Measurements from ENCODE around the gene GPR25.

GPR25 gene

GRCh38 chr1:200862713-200863415 lies 9.9 kb upstream of the GPR25 start:
- TF ChIP-seq CTCF (IDR thresholded peaks at IDR 0.05; ENCODE audit: low read depth, low read length): no peak
- no peak for DNase-seq (ENCODE audit: extremely low read depth, low read depth)

- TF ChIP-seq CTCF (IDR thresholded peaks at IDR 0.05; ENCODE audit: low read depth, low read length): no peak
These were observed 6.7 kb upstream of the GPR25 start for GRCh38 chr1:200866116-200866515.

GRCh38 chr1:200866521-200866920 lies 6.3 kb upstream of the GPR25 start:
- DNase-seq (ENCODE audit: extremely low read depth, low read depth): no peak
- no peak for TF ChIP-seq CTCF (IDR thresholded peaks at IDR 0.05; ENCODE audit: low read depth, low read length)

More at GRCh38 chr1:200866116-200866515, 6.7 kb upstream of the GPR25 start:
- no peak for DNase-seq (ENCODE audit: extremely low read depth, low read depth)

- TF ChIP-seq CTCF (IDR thresholded peaks at IDR 0.05; ENCODE audit: low read depth, low read length): no peak
- no peak for DNase-seq (ENCODE audit: extremely low read depth, low read depth)
These were observed 5.6 kb upstream of the GPR25 start for GRCh38 chr1:200867018-200867811.

- DNase-seq (ENCODE audit: extremely low read depth, low read depth): no peak
- no peak for TF ChIP-seq CTCF (IDR thresholded peaks at IDR 0.05; ENCODE audit: low read depth, low read length)
These were observed 3.4 kb upstream of the GPR25 start for GRCh38 chr1:200869376-200869752.

GRCh38 chr1:200869753-200870391 lies 2.9 kb upstream of the GPR25 start:
- no peak for DNase-seq (ENCODE audit: extremely low read depth, low read depth)
- TF ChIP-seq CTCF (IDR thresholded peaks at IDR 0.05; ENCODE audit: low read depth, low read length): no peak
